HepG2 (cell line): ENCODE measurements around the gene UQCRHL. TPM values are rescaled to one million over a fixed set of nuclear protein-coding genes. Genes with fewer than 3 reads are reported as not detected.

Source experiments
- KLF9 ChIP-seq: IDR thresholded peaks from 2 replicates; pipeline ENCODE4 v1.6.1; 2016; ENCODE audit warnings: low read depth
- SAFB2 ChIP-seq: sonication (generic); formaldehyde crosslinking; IDR thresholded peaks from 2 replicates; pipeline ENCODE4 v1.5.1; 2020; ENCODE audit warnings: missing genetic modification reagents, low read depth, mild to moderate bottlenecking, borderline replicate concordance
- ZBTB8A ChIP-seq: sonication (generic); formaldehyde crosslinking; IDR thresholded peaks from 2 replicates; pipeline ENCODE4 v1.4.0; 2020; ENCODE audit warnings: mild to moderate bottlenecking, low read depth, missing genetic modification reagents, borderline replicate concordance
- ZNF138 ChIP-seq: sonication (generic); formaldehyde crosslinking; IDR thresholded peaks from 2 replicates; pipeline ENCODE4 v1.5.0; 2020; ENCODE audit warnings: mild to moderate bottlenecking, low read depth, missing genetic modification reagents
- ZNF251 ChIP-seq: sonication (generic); formaldehyde crosslinking; IDR thresholded peaks from 2 replicates; pipeline ENCODE4 v1.9.0; 2021; ENCODE audit warnings: mild to moderate bottlenecking, missing genetic modification reagents
- ZNF34 ChIP-seq: sonication (generic); formaldehyde crosslinking; IDR thresholded peaks from 2 replicates; pipeline ENCODE4 v1.4.0; 2020; ENCODE audit warnings: mild to moderate bottlenecking, missing genetic modification reagents, borderline replicate concordance
- ZNF713 ChIP-seq: sonication (generic); formaldehyde crosslinking; IDR thresholded peaks from 2 replicates; pipeline ENCODE4 v1.4.0; 2020; ENCODE audit warnings: mild to moderate bottlenecking, missing genetic modification reagents
- ZNF720 ChIP-seq: sonication (generic); formaldehyde crosslinking; IDR thresholded peaks from 2 replicates; pipeline ENCODE4 v1.4.0; 2020; ENCODE audit warnings: missing genetic modification reagents
- ZSCAN25 ChIP-seq: sonication (generic); formaldehyde crosslinking; IDR thresholded peaks from 2 replicates; pipeline ENCODE4 v1.8.0; 2022; ENCODE audit warnings: mild to moderate bottlenecking, missing genetic modification reagents
- ZSCAN31 ChIP-seq: sonication (generic); formaldehyde crosslinking; IDR thresholded peaks from 2 replicates; pipeline ENCODE4 v1.5.0; 2020; ENCODE audit warnings: low read depth, mild to moderate bottlenecking, missing genetic modification reagents
- ZSCAN9 ChIP-seq: IDR thresholded peaks from 2 replicates; pipeline ENCODE4 v1.6.1; 2016; ENCODE audit warnings: borderline replicate concordance
- polyA plus RNA-seq, 8 experiments: library from polyadenylated mRNA; depleted of rRNA in 3 of 8; stranded (reverse) in 7 of 8; unstranded in 1 of 8; fragments of >200 nt; fragmentation: Illumina TruSeq in 4 of 8; extraction: Trizol in 4 of 8; gene quantifications; 2 replicates each; pipeline versions ENCODE4 v1.2.1 to v1.2.3, GENCODE V29; 2011 to 2016; ENCODE audit warnings: low read depth in 4 of 8, missing spikeins in 1 of 8, mixed read lengths in 1 of 8; ENCODE audit not compliant: insufficient read depth in 1 of 8
- total RNA-seq, 5 experiments: library from RNA; depleted of rRNA; stranded (reverse); fragments of >200 nt; fragmentation: Illumina TruSeq; extraction: Trizol; gene quantifications; 2 replicates each; pipeline ENCODE4 v1.2.3, GENCODE V29; 2016; ENCODE audit warnings: low read depth in 1 of 5
- TF ChIP-seq, protein P1 (sequence below): sonication (generic); formaldehyde crosslinking; IDR thresholded peaks from 2 replicates; pipeline ENCODE4 v1.4.0; 2020; ENCODE audit warnings: missing genetic modification reagents
- TF ChIP-seq, protein P2 (sequence below): sonication (generic); formaldehyde crosslinking; IDR thresholded peaks from 2 replicates; pipeline ENCODE4 v1.5.0; 2020; ENCODE audit warnings: mild to moderate bottlenecking, missing genetic modification reagents, moderate library complexity
- TF ChIP-seq, protein P3 (sequence below): IDR thresholded peaks from 2 replicates; pipeline ENCODE4 v1.6.1; 2018; ENCODE audit warnings: missing genetic modification reagents, mild to moderate bottlenecking, missing compliant biosample characterization
- TF ChIP-seq, protein P4 (sequence below): sonication (generic); formaldehyde crosslinking; IDR thresholded peaks from 2 replicates; pipeline ENCODE4 v1.8.1; 2022; ENCODE audit warnings: mild to moderate bottlenecking, missing genetic modification reagents
- TF ChIP-seq, protein P5 (sequence below): fragments of 450-650 bp; IDR thresholded peaks from 2 replicates; pipeline ENCODE4 v1.6.1; 2017; ENCODE audit warnings: mild to moderate bottlenecking

UQCRHL gene
- total and polyA plus RNA-seq, 2 of the 13 experiments (the other 11 are each of a cell fraction or from before 2014, with no cell fraction given), result 1.8 to 2.3 TPM

DNA sequence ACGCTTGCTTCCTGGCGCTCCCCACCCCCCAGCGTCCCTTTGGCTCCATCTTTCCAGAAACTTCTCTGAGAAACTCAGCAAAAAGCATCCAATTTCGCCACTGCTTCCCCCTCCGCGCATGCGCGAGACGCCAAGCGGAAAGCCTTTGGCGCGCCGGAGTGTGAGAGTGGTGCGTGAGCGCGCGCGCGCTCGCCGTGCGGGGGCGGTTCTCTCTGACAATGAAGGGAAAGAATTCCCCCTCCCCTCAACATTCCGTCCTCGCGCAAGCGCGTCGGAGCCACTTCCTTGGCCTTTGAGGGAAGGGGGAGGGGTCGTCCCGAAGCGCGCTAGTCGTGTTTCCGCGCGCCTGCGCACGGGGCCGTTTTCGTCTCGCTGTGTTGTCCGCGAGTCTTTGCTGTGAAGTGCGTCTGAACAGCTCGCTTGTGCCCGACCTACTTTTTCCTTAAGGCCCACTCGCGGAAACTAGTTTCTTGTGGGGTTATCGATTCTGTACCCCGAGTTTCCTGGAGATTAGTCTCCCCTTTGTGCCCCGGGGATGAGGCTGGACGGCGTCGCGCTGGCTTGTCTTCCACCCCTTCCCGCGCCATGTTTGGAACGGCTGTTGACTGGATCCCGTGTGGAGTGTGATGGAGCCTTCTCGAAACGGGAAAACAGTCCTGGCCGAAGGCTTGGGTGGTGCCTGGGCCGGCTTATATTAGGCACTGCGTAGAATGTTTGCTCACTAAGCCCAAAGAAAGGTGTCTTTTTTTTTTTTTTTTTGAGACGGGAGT is 28.5 kb upstream of the UQCRHL start (continued):
- no peak for TF ChIP-seq ZBTB8A (CRISPR knock-in tag)
- TF ChIP-seq ZSCAN31 (CRISPR knock-in tag), result no peak
- TF ChIP-seq, protein P1, sequence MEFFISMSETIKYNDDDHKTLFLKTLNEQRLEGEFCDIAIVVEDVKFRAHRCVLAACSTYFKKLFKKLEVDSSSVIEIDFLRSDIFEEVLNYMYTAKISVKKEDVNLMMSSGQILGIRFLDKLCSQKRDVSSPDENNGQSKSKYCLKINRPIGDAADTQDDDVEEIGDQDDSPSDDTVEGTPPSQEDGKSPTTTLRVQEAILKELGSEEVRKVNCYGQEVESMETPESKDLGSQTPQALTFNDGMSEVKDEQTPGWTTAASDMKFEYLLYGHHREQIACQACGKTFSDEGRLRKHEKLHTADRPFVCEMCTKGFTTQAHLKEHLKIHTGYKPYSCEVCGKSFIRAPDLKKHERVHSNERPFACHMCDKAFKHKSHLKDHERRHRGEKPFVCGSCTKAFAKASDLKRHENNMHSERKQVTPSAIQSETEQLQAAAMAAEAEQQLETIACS, result peak; percentile 97
- peak; percentile 76; the same call in 1 of the 2 replicates for TF ChIP-seq ZNF138 (CRISPR knock-in tag)
- TF ChIP-seq, protein P2, sequence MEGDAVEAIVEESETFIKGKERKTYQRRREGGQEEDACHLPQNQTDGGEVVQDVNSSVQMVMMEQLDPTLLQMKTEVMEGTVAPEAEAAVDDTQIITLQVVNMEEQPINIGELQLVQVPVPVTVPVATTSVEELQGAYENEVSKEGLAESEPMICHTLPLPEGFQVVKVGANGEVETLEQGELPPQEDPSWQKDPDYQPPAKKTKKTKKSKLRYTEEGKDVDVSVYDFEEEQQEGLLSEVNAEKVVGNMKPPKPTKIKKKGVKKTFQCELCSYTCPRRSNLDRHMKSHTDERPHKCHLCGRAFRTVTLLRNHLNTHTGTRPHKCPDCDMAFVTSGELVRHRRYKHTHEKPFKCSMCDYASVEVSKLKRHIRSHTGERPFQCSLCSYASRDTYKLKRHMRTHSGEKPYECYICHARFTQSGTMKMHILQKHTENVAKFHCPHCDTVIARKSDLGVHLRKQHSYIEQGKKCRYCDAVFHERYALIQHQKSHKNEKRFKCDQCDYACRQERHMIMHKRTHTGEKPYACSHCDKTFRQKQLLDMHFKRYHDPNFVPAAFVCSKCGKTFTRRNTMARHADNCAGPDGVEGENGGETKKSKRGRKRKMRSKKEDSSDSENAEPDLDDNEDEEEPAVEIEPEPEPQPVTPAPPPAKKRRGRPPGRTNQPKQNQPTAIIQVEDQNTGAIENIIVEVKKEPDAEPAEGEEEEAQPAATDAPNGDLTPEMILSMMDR, result no peak
- TF ChIP-seq, protein P3, sequence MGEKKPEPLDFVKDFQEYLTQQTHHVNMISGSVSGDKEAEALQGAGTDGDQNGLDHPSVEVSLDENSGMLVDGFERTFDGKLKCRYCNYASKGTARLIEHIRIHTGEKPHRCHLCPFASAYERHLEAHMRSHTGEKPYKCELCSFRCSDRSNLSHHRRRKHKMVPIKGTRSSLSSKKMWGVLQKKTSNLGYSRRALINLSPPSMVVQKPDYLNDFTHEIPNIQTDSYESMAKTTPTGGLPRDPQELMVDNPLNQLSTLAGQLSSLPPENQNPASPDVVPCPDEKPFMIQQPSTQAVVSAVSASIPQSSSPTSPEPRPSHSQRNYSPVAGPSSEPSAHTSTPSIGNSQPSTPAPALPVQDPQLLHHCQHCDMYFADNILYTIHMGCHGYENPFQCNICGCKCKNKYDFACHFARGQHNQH (CRISPR knock-in tag), result peak; percentile 84; the same call in 1 of the 2 replicates
- peak; percentile 81; the same call in 1 of the 2 replicates for TF ChIP-seq ZSCAN9 (CRISPR knock-in tag)
- TF ChIP-seq, protein P4, sequence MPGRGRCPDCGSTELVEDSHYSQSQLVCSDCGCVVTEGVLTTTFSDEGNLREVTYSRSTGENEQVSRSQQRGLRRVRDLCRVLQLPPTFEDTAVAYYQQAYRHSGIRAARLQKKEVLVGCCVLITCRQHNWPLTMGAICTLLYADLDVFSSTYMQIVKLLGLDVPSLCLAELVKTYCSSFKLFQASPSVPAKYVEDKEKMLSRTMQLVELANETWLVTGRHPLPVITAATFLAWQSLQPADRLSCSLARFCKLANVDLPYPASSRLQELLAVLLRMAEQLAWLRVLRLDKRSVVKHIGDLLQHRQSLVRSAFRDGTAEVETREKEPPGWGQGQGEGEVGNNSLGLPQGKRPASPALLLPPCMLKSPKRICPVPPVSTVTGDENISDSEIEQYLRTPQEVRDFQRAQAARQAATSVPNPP (CRISPR knock-in tag), result no peak; the same call in 1 of the 2 replicates
- TF ChIP-seq KLF9 (CRISPR knock-in tag), result 0 out of 2 replicates have a peak, but pooled peaks have one; percentile 21
- TF ChIP-seq ZNF713, result no peak; the same call in 1 of the 2 replicates
- no peak for TF ChIP-seq ZNF34 (CRISPR knock-in tag)
- TF ChIP-seq ZNF251, result no peak
- TF ChIP-seq, protein P5, sequence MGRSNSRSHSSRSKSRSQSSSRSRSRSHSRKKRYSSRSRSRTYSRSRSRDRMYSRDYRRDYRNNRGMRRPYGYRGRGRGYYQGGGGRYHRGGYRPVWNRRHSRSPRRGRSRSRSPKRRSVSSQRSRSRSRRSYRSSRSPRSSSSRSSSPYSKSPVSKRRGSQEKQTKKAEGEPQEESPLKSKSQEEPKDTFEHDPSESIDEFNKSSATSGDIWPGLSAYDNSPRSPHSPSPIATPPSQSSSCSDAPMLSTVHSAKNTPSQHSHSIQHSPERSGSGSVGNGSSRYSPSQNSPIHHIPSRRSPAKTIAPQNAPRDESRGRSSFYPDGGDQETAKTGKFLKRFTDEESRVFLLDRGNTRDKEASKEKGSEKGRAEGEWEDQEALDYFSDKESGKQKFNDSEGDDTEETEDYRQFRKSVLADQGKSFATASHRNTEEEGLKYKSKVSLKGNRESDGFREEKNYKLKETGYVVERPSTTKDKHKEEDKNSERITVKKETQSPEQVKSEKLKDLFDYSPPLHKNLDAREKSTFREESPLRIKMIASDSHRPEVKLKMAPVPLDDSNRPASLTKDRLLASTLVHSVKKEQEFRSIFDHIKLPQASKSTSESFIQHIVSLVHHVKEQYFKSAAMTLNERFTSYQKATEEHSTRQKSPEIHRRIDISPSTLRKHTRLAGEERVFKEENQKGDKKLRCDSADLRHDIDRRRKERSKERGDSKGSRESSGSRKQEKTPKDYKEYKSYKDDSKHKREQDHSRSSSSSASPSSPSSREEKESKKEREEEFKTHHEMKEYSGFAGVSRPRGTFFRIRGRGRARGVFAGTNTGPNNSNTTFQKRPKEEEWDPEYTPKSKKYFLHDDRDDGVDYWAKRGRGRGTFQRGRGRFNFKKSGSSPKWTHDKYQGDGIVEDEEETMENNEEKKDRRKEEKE, result no peak
- TF ChIP-seq ZNF720, result no peak
- TF ChIP-seq ZSCAN25, result no peak
- no peak; the same call in 1 of the 2 replicates for TF ChIP-seq SAFB2
